ENCODE data around the gene ERGIC1. TPM values are rescaled to one million over a fixed set of nuclear protein-coding genes. Genes with fewer than 3 reads are reported as not detected.

ERGIC1 gene
- total RNA-seq, 1 donor from 2014 or later: 87.3 TPM

DNA sequence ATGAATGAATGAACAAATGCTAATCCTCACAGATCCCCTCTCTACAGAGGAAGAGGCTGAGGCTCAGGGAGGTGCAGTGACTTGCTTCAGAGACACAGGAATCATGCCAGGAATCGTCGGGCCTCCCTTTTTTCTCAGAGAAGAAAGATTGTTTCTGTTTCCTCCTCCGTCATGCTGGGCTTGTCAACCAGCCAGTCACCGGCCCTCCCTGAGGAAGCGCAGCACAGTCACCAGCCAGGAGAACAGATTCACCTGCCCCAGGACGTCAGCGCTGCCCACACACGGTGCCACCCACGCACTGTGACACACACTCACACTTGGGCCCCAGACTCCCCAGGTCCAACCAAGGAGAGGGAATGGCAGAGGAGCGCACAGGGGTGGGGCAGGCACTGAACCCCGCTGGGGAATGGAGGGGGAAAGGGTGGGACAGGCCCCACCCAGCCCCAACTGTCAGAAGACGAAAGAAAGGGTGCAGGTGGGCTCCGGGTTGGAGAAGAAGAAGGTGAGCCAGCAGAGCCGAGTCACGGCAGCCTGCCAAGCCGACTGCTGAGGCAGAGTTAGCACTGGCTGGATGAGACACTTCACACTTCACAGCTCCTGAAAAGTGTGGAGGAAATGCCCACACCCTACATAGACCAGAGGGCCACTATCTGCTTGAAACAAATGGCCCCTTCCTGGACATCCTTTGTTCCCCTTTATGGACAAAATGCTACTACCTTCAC, 13.8 kb upstream of the ERGIC1 start:
- ATAC-seq (peak; percentile 51), DNase-seq (ENCODE audit: low spot score) (peak; percentile 57)
- intact Hi-C loops (cut with DNase I): no loop called here

DNA sequence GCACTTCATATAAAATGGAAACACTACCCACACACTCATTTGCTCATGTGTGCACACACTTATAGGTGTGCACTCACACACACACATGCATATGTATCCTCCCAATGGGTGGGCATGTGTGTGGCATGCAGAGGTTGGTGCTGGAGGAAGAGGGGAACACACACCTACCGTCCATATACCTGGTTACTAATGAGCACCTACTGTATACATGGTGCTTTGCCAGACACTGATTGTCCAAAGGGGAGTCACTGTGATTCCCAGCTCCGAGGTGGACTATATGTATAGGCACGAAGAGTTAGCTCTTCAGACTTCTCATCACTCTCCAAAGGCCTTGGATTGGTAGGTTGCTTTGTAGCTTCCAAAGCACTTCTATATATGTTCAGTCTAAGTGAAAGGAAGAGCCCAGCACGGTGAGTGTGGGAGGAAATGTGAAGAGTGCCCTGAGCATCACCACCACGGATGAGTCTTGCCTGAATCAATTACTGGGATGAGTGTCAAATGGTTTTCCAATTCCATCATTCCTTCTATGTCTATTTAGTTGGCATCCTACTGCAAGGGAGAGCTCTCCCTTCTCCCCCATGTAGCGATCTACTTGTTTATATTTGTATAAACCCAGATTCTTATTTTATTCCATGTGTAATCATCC, 12.6 kb upstream of the ERGIC1 start:
- intact Hi-C loops (cut with DNase I): no loop called here
- no peak for ATAC-seq
- peak; percentile 6 for DNase-seq (ENCODE audit: low spot score)

DNA sequence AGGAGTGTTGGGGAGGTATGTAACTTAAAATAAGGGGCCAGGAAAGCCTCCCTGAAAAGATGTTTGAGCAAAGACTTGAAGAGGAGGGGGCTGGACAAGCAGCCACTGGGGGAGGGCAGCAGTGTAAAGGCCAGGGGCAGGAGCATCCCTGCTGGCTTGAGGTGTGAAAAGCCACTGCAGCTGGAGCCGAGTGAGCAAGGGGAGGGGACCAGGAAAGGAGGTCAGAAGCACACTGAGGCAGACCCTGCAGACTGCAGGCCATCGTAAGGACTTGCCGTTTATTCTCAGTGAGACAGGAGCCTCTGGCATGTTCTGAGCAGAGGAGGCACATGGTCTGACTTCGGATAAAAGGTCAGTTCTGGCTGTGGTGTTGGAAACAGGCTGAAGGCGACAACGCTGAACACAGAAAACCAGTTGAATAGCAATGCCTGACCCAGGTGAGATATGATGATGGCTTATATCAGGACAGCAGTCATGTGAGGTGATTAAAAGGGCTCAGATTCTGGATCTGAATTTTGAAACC, 10.2 kb upstream of the ERGIC1 start:
- DNase-seq (ENCODE audit: low spot score): no peak
- no peak for ATAC-seq
- intact Hi-C loops (cut with DNase I): no loop called here

DNA sequence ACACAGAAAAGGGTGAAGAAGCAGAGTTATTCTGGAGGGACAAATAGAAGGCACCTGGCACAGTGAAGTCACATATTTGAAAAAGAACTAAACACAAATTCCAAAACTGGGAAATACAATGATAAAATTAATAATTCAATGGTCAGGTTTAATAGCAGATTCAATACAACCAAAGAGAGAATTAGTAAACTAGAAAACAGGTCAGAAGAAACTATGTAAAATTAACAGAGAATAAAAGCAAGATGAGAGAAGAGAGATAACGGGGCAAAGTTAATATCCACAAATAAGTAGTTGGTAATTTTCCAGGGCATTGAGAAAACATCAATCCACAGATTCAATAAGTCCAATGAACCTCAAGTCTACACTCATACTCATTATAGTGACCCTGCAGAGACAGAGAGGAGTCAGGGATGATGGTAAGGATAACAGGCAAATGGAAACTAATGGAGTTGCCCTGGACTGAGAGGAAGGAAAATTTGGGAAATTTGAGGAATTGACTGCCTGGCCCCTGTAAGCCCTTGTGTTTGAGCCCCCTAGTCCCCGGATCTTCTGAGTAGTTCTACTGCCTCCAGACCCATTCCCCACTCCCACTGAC, 8.3 kb upstream of the ERGIC1 start:
- DNase-seq (ENCODE audit: low spot score): no peak
- ATAC-seq: no peak
- intact Hi-C loops (cut with DNase I): no loop called here

DNA sequence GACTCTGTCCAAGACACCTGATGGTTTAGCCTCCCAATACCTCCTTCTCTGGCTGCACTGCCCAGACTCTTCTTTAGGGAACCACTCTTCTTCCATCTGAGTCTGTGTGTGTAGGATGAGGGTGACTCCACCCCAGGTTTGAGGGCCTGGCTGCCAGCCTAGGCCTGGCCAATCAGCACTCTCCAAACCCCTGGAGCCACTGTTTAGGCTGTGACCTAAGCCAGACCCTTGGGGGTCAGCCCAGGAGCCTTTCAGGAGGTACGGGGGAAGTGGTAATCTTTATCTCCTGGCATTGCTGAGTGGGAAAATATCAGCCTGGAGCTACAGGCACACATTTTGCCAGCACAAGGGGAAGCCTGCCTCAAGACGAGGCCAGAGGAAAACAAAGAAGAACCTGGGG, 6.2 kb upstream of the ERGIC1 start:
- intact Hi-C loops (cut with DNase I): no loop called here
- DNase-seq (ENCODE audit: low spot score): peak; percentile 34
- ATAC-seq: no peak

- DNase-seq (ENCODE audit: low spot score): peak; percentile 48
- intact Hi-C loops (cut with DNase I): no loop called here
- ATAC-seq: peak; percentile 3
Observed at GRCh38 chr5:172828911-172829431, 5.1 kb upstream of the ERGIC1 start.

DNA sequence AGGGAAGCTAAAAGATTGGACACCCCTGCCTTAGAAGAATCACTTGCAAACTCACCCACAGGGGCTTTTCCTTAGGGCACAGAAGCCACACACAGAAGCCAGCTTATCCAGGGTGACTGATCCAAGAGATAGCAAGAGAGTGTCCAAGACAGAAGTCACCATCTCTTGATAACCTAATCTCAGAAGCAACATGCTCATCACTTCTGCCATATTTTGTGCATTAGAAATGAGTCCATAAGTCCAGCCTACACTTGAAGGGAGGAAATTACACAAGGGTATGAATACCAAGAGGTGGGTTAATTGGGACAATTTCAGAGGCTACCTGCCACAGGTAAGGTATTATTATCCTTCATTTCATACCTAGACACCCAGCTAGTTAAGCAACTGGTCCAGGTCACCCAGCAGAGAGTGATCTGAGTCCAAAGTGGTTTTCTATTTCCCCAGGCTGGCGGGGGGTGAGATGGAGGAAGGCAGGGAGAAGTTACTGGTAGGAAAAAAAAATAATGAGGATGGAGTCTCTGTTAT, 3.7 kb upstream of the ERGIC1 start:
- intact Hi-C loops (cut with DNase I): no loop called here
- DNase-seq (ENCODE audit: low spot score) (no peak), ATAC-seq (no peak)

DNA sequence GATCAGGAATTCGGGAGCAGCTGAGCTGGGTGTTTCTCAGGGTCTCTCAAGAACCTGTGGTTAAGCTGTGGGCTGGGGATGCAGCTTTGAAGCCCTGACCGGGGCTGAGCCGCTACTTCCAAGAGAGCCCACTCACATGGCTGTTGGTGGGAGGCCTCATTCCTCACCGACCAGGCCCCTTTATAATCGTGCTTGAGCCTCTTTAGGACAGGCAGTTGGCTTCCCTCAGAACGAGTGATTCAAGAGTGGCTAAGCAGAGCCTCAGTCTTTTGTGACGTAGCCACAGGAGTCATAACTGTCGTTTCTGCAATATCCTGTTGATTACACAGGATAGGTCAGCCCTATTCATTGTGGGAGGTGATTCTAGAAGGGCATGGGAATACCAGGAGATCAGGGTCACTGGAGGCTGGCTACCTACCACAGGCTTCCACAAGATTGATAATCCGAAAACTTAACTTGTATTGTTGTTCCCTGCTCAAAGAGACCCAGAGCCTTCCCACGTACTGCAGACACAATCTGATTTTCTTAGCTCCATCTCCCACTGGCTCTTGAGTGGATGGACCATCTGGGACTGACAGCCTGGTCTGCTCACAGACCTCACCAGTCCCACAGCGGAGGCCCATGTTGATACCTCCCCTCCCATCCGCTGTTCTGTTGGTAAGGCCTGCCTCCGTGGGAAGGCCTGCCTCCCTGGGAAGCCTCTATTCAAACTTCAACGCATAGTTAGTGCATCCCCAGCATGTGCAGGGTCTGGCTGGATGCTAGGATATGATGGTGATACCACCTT, 3.0 kb upstream of the ERGIC1 start:
- ATAC-seq (no peak), DNase-seq (ENCODE audit: low spot score) (peak; percentile 51)
- intact Hi-C loops (cut with DNase I): no loop called here

GRCh38 chr5:172832383-172833315, 1.4 kb upstream of the ERGIC1 start:
- ATAC-seq (no peak), DNase-seq (ENCODE audit: low spot score) (peak; percentile 56)
- intact Hi-C loops (cut with DNase I): no loop called here

DNA sequence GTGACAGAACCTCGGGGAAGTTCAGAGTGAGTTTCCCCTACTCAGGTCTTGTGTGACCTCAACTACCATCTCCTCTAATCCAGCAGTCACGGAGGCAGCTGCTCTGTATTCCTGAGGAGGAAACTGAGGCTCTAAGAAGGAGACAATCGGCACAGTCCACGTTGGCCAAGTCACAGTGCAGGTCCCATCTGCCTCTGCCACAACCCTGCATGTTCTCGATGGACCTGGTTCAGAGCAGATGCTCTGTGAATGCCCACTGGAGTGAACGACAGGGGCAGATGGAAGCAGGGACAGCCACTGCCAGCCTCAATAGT, 722 bp upstream of the ERGIC1 start:
- DNase-seq (ENCODE audit: low spot score) (peak; percentile 53), ATAC-seq (no peak)
- intact Hi-C loops (cut with DNase I): no loop called here

- intact Hi-C loops (cut with DNase I): no loop called here
- peak; percentile 33 for ATAC-seq
- peak; percentile 69 for DNase-seq (ENCODE audit: low spot score)
Observed at GRCh38 chr5:172834415-172835289, 601 bp downstream of the ERGIC1 start.

- ATAC-seq (no peak), DNase-seq (ENCODE audit: low spot score) (no peak)
- intact Hi-C loops (cut with DNase I): no loop called here
Observed at GRCh38 chr5:172835290-172835993, 1.4 kb downstream of the ERGIC1 start.

GRCh38 chr5:172835994-172836356, 1.9 kb downstream of the ERGIC1 start:
- intact Hi-C loops (cut with DNase I): no loop called here
- no peak for ATAC-seq
- DNase-seq (ENCODE audit: low spot score): no peak

DNA sequence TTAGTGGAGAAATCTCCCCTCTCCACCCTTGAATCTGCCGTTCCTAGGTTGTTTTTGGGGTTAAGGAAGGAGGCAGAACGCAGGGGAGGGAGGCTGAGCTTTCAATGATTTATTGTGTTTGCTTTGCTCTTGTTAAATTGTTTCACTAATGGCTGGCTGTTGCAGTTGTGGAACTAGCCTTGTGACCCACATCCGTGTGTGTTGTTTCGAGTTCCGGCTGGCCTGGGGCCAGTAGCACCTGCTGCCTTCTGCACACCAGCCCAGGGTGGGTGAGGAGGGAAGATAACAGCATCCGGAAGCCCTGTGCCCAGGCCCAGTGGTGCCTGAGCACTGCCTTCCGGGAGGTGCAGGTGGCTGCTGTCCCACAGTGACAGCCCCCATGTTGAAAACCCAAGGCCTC, 3.6 kb downstream of the ERGIC1 start:
- DNase-seq (ENCODE audit: low spot score) (no peak), ATAC-seq (no peak)
- intact Hi-C loops (cut with DNase I): no loop called here

DNA sequence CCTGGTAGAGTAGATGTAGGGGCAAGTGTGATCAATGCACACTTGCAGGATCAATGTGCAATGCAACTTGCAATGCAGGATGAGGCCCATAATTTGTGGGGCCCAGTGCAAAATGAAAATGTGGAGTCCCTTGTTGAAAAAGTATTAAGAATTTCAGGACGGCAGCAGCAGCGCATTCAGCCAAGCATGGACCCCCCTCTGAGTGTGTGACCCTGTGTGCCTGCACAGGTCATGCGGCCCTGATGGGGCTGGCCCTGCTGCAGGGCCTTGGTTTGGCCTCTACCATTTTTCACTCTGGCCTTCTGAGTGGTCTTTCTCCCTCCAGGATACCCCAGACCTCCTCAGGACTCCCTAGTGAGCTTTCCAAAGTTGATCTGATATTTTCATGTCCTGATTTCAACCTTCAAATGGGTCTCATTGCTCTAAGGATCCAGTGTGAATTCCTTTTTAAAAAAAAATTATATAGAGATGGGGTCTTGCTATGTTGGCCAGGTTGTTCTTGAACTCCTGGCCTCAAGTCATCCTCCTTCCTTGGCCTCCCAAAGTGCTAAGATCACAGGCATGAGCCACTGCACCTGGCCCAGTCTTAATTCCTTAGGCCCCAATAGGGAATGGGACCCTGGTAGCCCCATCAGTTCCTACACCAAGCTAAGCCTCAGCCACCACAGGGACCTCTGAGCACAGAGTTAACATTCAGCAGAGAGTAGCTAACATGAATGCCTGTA, 4.3 kb downstream of the ERGIC1 start:
- intact Hi-C loops (cut with DNase I): no loop called here
- DNase-seq (ENCODE audit: low spot score): no peak
- ATAC-seq: no peak
